Activated CD4-positive, alpha-beta T cell treated with anti-CD3 and anti-CD28 coated beads, Interleukin-2, Interleukin-4, amounts not matched to agents 100 ng/mL and 50 ng/mL, durations not matched to agents 16 hours and 8 hours (primary cell): ENCODE results near the gene AFDN.

Experiments used
- DNase-seq: peaks from one replicate; pipeline ENCODE4 v3.0.0-alpha.2; 2020; ENCODE audit warnings: low spot score

Gene AFDN

DNA sequence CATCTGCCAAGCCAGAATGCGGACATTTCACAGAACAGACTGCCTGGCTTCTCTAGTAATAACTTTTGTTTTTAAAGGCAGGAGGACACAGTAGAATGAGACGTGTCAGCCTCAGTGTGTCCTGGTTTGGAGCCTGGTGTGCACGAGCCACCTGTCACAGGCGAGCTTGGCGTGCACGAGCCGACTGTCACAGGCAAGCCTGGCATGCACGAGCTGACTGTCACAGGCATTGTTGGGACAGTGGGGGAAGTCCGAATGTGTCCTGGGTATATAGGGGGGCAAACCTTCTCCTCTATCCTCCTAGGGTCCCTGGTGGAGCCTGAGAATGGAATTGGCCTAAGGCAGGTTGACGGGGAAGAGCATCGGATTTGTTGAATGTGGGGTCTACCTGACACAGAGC, 178.2 kb downstream of the AFDN start:
- DNase-seq = no peak

- no peak for DNase-seq
These were observed 179.1 kb downstream of the AFDN start for GRCh38 chr6:168005796-168006195.

GRCh38 chr6:168007592-168008338, 181.1 kb downstream of the AFDN start:
- no peak for DNase-seq

DNA sequence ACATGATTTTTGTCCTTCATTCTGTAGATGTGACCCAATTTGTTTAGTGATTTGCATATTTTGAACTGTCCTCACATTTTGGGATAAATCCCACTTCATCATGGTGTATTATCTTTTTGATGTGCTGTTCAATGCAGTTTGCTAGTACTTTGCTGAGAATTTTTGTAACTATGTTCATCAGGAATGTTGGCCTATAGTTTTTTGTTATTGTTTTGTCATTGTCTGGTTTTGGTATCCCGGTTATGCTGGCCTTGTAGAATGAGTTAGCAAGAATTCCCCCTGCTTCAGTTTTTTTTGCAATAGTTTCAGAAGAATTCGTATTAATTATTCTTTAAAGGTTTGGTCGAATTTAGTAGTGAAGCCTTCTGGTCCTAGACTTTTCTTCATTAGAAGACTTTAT, 182.6 kb downstream of the AFDN start:
- no peak for DNase-seq

DNA sequence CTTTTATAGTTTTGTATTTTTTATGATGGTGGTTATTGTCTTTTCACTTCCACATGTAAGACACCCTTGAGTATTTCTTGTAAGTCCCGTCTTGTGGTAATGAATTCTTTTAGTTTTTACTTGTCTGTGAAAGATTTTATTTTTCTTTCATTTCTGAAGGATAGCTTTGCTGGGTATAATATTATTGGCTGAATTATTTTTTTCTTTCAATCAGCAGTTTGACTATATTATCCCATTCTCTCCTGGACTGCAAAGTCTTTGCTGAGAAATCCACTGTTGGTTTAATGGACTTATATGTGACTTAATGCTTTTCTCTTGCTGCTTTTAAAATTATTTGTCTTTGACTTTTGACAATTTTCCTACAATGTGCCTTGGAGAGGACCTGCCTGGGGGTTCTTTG, 184.6 kb downstream of the AFDN start:
- no peak for DNase-seq

DNA sequence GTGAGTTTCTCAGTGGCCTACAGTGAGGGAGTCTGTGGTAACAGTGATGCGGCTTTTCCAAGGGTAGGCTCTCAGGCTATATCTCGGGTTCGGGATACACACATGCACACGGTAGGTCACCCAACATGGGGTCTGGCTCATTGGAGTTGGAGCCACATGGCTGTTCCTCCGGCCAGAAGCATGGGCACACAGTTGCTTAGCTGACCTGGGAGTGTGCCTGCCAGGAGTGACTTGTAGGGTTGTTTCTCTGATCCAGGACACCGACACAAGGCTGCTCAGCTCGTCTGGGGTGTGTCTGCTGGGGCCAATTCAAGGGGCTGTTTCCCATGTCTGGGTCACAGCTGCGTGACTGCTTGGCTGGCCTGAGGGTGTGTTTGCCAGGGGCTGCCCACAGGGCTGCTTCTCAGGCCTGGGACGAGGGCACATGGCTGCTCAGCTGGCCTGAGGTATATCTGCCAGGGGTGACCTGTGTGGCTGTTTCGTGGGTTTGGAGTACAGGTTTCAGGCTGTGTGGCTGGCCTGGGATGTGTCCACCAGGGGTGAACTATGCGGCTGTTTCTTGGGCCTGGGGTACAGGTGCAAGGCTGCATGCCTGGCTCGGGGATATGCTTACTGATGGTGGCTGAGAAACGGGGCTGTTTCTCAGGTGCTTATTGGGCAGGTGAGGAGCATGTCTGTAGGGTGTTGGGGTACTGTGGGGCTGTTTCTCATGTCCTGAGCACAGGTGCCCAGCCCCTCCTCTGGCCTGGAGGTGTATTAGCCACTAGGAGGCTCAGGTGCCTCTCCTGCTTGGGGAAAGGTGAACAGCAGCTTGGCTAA, 185.9 kb downstream of the AFDN start:
- no peak for DNase-seq

DNA sequence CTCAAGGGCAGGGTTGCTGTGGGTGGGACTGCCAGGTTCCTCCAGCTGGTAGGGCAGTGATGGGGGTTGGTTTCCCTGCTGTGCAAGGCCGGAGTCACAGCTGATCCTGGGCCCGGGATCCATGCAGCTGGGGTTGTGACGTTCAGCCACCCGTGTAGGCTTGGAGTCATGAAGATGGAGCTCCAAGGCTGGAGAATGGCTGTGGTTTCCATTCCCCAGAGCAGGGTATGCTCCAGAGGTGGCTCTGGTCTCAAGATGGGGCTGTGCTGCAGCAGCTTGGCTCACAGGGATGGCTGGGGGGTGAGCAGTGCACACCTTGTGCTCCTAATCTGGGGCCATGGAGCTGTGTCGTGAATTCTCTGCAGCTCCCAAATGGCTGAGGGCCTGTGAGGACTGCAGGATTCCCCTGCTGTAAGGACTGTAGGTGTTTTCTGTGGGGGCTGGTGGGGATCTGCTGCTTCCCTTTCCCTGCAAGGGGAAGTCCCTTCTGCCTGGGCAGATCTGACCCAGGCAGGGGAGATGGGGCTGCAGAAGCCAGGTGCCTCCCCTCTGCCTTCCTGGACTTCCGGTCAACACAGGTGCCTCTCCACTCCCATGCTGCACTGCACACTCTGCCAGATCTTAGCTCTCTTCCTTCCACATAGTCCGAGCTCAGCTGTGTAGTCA, 186.7 kb downstream of the AFDN start:
- no peak for DNase-seq

- no peak for DNase-seq
These were observed 187.7 kb downstream of the AFDN start for GRCh38 chr6:168014428-168014827.

GRCh38 chr6:168015009-168015408, 188.3 kb downstream of the AFDN start:
- DNase-seq = no peak

DNA sequence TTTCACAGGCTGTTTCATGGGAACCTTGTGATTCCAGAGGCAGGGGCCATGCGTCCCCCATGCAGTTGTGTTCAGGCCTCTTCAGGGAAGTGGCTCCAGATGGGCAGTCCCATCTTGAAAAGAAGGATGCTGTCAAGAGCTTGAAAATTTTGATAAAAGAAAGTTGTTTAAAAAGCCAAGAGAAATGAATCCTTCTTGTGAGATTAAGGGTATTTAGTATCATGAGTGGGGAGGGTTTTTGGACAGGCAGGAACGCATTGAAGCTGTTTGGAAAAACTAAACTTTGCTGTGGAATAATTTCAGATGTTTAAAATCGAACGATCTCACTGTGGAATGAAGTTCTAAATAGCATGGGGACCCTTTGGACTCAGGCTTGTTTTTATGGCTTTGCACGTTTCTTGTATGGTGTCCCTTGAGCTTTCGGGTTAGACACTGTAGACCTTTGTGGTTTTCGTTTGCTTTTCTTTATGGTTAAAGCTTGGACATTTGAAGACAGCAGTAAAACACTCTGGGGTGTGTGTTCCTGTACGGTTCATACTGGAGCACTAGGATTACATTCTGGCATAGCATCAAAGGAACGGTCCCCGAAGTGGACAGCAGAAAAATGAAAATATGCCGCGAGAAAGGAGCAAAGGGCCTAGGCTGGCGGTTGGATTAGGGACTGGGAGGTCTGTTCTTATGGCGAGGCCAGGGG, 188.9 kb downstream of the AFDN start:
- DNase-seq = no peak

GRCh38 chr6:168016176-168016620, 189.5 kb downstream of the AFDN start:
- DNase-seq = no peak

- DNase-seq = no peak
These were observed 190.2 kb downstream of the AFDN start for GRCh38 chr6:168016721-168017525.

- DNase-seq = no peak
These were observed 190.9 kb downstream of the AFDN start for GRCh38 chr6:168017629-168018028.

- DNase-seq = no peak
These were observed 192.0 kb downstream of the AFDN start for GRCh38 chr6:168018664-168019063.

DNA sequence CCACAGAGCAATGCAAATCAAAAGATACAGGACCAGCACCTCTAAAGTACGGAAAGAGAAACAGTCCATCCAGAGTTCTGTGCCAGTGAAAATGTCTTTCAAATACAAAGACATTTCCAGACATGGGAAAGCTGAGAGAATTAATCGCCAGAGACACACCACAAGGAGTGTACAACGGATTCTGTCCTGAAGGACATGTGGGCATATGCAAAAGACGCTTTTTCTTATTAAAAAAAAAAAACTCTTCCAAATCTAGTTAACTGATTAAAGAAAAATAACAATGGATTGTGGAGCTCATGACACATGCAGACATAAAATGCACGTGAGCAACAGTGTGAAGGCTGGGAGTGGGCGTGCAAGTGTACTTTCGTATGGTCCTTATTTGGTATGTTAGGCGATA, 193.5 kb downstream of the AFDN start:
- DNase-seq = no peak

GRCh38 chr6:168021581-168021980, 194.9 kb downstream of the AFDN start:
- no peak for DNase-seq
